Rectal smooth muscle tissue (tissue), 1 donor: ENCODE results near the gene ZNF512B.

ENCODE experiments used
- H3K27ac ChIP-seq: one replicate; pipeline ENCODE4 v1.7.0; 2013; ENCODE audit warnings: low read depth, low read length, inconsistent platforms
- H3K27me3 ChIP-seq: one replicate; pipeline ENCODE4 v1.7.0; 2013; ENCODE audit warnings: low read length; ENCODE audit not compliant: control insufficient read depth, insufficient read depth
- H3K36me3 ChIP-seq: one replicate; pipeline ENCODE4 v1.7.0; 2013; ENCODE audit warnings: low read length; ENCODE audit not compliant: control insufficient read depth, insufficient read depth
- H3K4me1 ChIP-seq: one replicate; pipeline ENCODE4 v1.7.0; 2013; ENCODE audit warnings: low read length; ENCODE audit not compliant: control insufficient read depth, insufficient read depth
- H3K4me3 ChIP-seq: one replicate; pipeline ENCODE4 v1.7.0; 2013; ENCODE audit warnings: low read length
- H3K9ac ChIP-seq: one replicate; pipeline ENCODE4 v1.7.0; 2013; ENCODE audit warnings: low read length

The ZNF512B gene

GRCh38 chr20:63947638-63948456 is 21.9 kb downstream of the ZNF512B start:
- H3K9ac ChIP-seq: no peak overlapping the region
- H3K27ac ChIP-seq: peak overlapping the region; percentile 89
- peak overlapping the region; percentile 10 for H3K4me3 ChIP-seq
- peaks cover 18% of the 10 kb centered on the region for H3K36me3 ChIP-seq
- no peaks in the 10 kb centered on the region for H3K27me3 ChIP-seq
- peaks cover 36% of the 10 kb centered on the region for H3K4me1 ChIP-seq

GRCh38 chr20:63946986-63947637 is 22.6 kb downstream of the ZNF512B start:
- Histone ChIP-seq H3K36me3 (peaks cover 21% of the 10 kb centered on the region), H3K4me1 (peaks cover 31% of the 10 kb centered on the region), H3K27me3 (no peaks in the 10 kb centered on the region), H3K27ac (peak overlapping the region; percentile 89), H3K4me3 (no peak overlapping the region), H3K9ac (no peak overlapping the region)

- Histone ChIP-seq H3K36me3 (peaks cover 22% of the 10 kb centered on the region), H3K27ac (no peak overlapping the region), H3K4me3 (no peak overlapping the region), H3K4me1 (peaks cover 24% of the 10 kb centered on the region), H3K9ac (no peak overlapping the region), H3K27me3 (no peaks in the 10 kb centered on the region)
Measured at GRCh38 chr20:63945921-63946920, 23.5 kb downstream of the ZNF512B start.

- peaks cover 14% of the 10 kb centered on the region for H3K4me1 ChIP-seq
- H3K27ac ChIP-seq: no peak overlapping the region
- H3K27me3 ChIP-seq: no peaks in the 10 kb centered on the region
- peaks cover 29% of the 10 kb centered on the region for H3K36me3 ChIP-seq
- no peak overlapping the region for H3K4me3 ChIP-seq
- H3K9ac ChIP-seq: no peak overlapping the region
Measured at GRCh38 chr20:63945031-63945658, 24.6 kb downstream of the ZNF512B start.

- Histone ChIP-seq H3K4me3 (no peak overlapping the region), H3K36me3 (peaks cover 31% of the 10 kb centered on the region), H3K27ac (no peak overlapping the region), H3K27me3 (no peaks in the 10 kb centered on the region), H3K9ac (no peak overlapping the region), H3K4me1 (peaks cover 6% of the 10 kb centered on the region)
Measured at GRCh38 chr20:63944078-63944941, 25.4 kb downstream of the ZNF512B start.

- Histone ChIP-seq H3K9ac (no peak overlapping the region), H3K36me3 (peaks cover 32% of the 10 kb centered on the region), H3K4me1 (peaks cover 2% of the 10 kb centered on the region), H3K27ac (no peak overlapping the region), H3K4me3 (no peak overlapping the region), H3K27me3 (no peaks in the 10 kb centered on the region)
Measured at GRCh38 chr20:63943808-63944077, 26.0 kb downstream of the ZNF512B start.

GRCh38 chr20:63942969-63943807 is 26.5 kb downstream of the ZNF512B start:
- no peak overlapping the region for H3K27ac ChIP-seq

GRCh38 chr20:63942250-63942951 is 27.3 kb downstream of the ZNF512B start:
- no peaks in the 10 kb centered on the region for H3K4me1 ChIP-seq
- H3K27ac ChIP-seq: peak overlapping the region; percentile 32
- H3K9ac ChIP-seq: no peak overlapping the region
- H3K36me3 ChIP-seq: peaks cover 36% of the 10 kb centered on the region
- no peaks in the 10 kb centered on the region for H3K27me3 ChIP-seq
- H3K4me3 ChIP-seq: no peak overlapping the region

More at GRCh38 chr20:63942969-63943807, 26.5 kb downstream of the ZNF512B start:
- no peak overlapping the region for H3K9ac ChIP-seq
- H3K4me3 ChIP-seq: no peak overlapping the region
- no peaks in the 10 kb centered on the region for H3K27me3 ChIP-seq
- H3K4me1 ChIP-seq: no peaks in the 10 kb centered on the region
- H3K36me3 ChIP-seq: peaks cover 33% of the 10 kb centered on the region

- peaks cover 36% of the 10 kb centered on the region for H3K36me3 ChIP-seq
Measured at GRCh38 chr20:63941282-63942081, 28.2 kb downstream of the ZNF512B start.

More at GRCh38 chr20:63941282-63942081, 28.2 kb downstream of the ZNF512B start:
- no peak overlapping the region for H3K27ac ChIP-seq
- H3K27me3 ChIP-seq: no peaks in the 10 kb centered on the region
- no peak overlapping the region for H3K4me3 ChIP-seq
- no peak overlapping the region for H3K9ac ChIP-seq
- H3K4me1 ChIP-seq: no peaks in the 10 kb centered on the region
